Breast epithelium (tissue), 3 donors: ENCODE data around the gene NELL1.

Source experiments
- POLR2A ChIP-seq: fragments of 450-650 bp; IDR thresholded peaks from one replicate; pipeline ENCODE4 v1.6.1; 2016; ENCODE audit warnings: antibody characterized with exemption, mild to moderate bottlenecking, moderate library complexity
- TF ChIP-seq, protein P1 (sequence below), 3 donors: fragments of 450-650 bp; IDR thresholded peaks; one replicate each; pipeline ENCODE4 v1.5.1; 2016 to 2017; ENCODE audit warnings: antibody characterized with exemption in 3 of 3, mild to moderate bottlenecking in 3 of 3, moderate library complexity in 3 of 3

DNA sequence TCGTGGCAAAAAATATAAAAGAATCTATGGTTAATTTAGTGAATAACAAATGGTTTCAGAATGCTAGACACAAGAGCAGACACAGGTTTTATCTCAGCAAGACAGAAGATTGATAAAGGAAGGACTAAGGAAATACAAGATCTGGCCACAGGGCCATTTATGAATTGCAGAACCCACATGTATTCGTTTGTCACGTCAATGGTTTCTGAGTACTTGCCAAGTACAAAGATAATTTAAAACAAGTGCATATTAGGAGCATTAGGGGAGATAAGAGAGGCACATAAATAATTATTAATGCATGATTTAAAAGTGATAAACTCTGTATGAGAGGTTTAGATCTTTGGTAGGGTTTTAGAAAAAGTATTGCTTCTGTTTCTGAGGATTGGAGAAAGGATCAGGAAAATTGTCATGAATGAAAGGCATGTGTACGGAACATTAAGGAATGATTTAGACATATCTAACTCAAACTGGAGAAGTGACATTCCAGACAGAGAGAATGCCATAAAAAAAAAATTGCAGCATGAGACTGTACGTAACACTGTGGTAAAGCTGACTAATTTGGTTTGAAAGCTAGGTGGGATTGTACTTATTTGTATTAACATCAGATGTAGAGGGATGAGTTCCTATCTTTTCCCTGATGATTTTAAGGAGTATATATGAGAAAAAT is 727.1 kb downstream of the NELL1 start:
- TF ChIP-seq, protein P1, sequence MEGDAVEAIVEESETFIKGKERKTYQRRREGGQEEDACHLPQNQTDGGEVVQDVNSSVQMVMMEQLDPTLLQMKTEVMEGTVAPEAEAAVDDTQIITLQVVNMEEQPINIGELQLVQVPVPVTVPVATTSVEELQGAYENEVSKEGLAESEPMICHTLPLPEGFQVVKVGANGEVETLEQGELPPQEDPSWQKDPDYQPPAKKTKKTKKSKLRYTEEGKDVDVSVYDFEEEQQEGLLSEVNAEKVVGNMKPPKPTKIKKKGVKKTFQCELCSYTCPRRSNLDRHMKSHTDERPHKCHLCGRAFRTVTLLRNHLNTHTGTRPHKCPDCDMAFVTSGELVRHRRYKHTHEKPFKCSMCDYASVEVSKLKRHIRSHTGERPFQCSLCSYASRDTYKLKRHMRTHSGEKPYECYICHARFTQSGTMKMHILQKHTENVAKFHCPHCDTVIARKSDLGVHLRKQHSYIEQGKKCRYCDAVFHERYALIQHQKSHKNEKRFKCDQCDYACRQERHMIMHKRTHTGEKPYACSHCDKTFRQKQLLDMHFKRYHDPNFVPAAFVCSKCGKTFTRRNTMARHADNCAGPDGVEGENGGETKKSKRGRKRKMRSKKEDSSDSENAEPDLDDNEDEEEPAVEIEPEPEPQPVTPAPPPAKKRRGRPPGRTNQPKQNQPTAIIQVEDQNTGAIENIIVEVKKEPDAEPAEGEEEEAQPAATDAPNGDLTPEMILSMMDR (IDR thresholded peaks at IDR 0.05), result no peak
- TF ChIP-seq POLR2A, result no peak
